ENCODE results near the gene NPVF.

The NPVF gene

DNA sequence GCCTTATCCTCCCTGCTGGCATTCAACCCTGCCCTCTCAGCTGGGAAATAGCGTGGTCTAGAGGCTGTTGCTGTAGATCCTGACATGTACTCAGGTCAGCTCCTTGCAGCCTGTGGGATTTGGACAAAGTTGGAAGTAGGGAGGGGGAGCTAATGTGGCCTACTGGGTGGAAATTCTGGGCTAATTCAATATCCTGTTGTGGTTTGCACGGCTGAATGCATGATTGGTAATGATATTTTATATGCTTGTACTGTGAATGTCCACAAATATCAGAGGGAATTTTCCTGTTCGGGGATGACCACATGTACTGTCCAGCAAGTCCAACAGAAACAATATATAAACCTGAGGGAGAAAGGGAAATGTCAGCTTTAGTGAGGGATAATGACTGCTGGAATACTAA lies 22.1 kb upstream of the NPVF start:
- Histone ChIP-seq H3K27ac (ENCODE audit: low read length) (no peak overlapping the region), H3K36me3 (ENCODE audit: control insufficient read depth in 1 of 2, insufficient read depth in 2 of 2, low read length in 2 of 2) (no peaks in the 10 kb centered on the region), H3K4me1 (ENCODE audit: control insufficient read depth in 1 of 2, insufficient read depth in 2 of 2, low read length in 2 of 2) (no peaks in the 10 kb centered on the region), H3K27me3 (ENCODE audit: low read depth, low read length) (no peaks in the 10 kb centered on the region), H3K4me3 (ENCODE audit: low read depth in 1 of 2, low read length in 2 of 2) (no peak overlapping the region), H3K9me3 (ENCODE audit: control insufficient read depth in 1 of 2, low read length in 2 of 2) (no peaks in the 10 kb centered on the region)

DNA sequence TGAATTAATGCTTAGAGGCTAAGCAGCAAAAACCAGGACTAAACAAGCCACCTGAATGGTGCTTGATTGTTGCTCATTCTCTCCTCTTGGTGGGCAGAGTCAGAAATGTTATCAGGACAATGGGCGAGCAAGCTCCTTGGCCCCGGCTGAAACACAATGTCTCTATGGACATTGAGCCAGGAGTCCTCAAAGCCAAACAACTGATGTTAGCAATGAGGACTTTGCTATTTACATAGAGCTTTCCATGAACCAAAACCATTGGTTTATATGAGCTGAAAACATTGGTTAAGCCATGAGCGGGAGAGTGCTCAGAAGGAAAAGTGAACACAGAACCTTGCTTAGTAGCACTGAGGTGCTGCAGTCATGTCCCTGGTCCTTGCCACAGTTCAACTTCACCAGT lies 21.5 kb upstream of the NPVF start:
- H3K4me3 ChIP-seq (ENCODE audit: low read depth in 1 of 2, low read length in 2 of 2): no peak overlapping the region
- no peaks in the 10 kb centered on the region for H3K4me1 ChIP-seq (ENCODE audit: control insufficient read depth in 1 of 2, insufficient read depth in 2 of 2, low read length in 2 of 2)
- H3K36me3 ChIP-seq (ENCODE audit: control insufficient read depth in 1 of 2, insufficient read depth in 2 of 2, low read length in 2 of 2): no peaks in the 10 kb centered on the region
- no peaks in the 10 kb centered on the region for H3K27me3 ChIP-seq (ENCODE audit: low read depth, low read length)
- no peak overlapping the region for H3K27ac ChIP-seq (ENCODE audit: low read length)
- H3K9me3 ChIP-seq (ENCODE audit: control insufficient read depth in 1 of 2, low read length in 2 of 2): no peaks in the 10 kb centered on the region

DNA sequence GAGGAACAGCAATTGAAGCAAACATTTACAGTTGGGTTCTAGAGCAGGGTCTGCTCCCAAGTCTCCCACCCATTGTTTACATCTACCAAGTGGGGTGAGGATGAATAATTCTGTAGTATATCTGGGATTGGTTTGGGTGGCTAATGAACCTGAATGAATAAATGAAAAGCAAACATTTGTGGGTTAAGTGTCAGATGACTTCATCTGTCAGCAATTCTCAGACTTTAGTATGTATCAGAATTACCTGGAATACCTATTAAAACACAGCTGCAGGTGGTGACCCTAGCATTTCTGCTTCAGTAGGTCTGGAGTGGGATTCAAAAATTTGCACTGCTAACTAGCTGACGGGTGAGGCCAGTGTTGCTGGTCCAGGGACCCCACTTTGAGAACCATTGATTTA lies 18.0 kb upstream of the NPVF start:
- H3K27me3 ChIP-seq (ENCODE audit: low read depth, low read length): no peaks in the 10 kb centered on the region
- no peaks in the 10 kb centered on the region for H3K36me3 ChIP-seq (ENCODE audit: control insufficient read depth in 1 of 2, insufficient read depth in 2 of 2, low read length in 2 of 2)
- H3K4me1 ChIP-seq (ENCODE audit: control insufficient read depth in 1 of 2, insufficient read depth in 2 of 2, low read length in 2 of 2): no peaks in the 10 kb centered on the region
- no peaks in the 10 kb centered on the region for H3K9me3 ChIP-seq (ENCODE audit: control insufficient read depth in 1 of 2, low read length in 2 of 2)
- H3K4me3 ChIP-seq (ENCODE audit: low read depth in 1 of 2, low read length in 2 of 2): no peak overlapping the region
- H3K27ac ChIP-seq (ENCODE audit: low read length): no peak overlapping the region

- no peak overlapping the region for H3K4me3 ChIP-seq (ENCODE audit: low read depth in 1 of 2, low read length in 2 of 2)
Observed at GRCh38 chr7:25244254-25245033, 16.2 kb upstream of the NPVF start.

GRCh38 chr7:25242678-25243077 lies 14.4 kb upstream of the NPVF start:
- H3K27ac ChIP-seq (ENCODE audit: low read length): no peak overlapping the region
- no peak overlapping the region for H3K4me3 ChIP-seq (ENCODE audit: low read depth in 1 of 2, low read length in 2 of 2)
- H3K36me3 ChIP-seq (ENCODE audit: control insufficient read depth in 1 of 2, insufficient read depth in 2 of 2, low read length in 2 of 2): no peaks in the 10 kb centered on the region
- H3K9me3 ChIP-seq (ENCODE audit: control insufficient read depth in 1 of 2, low read length in 2 of 2): no peaks in the 10 kb centered on the region
- no peaks in the 10 kb centered on the region for H3K4me1 ChIP-seq (ENCODE audit: control insufficient read depth in 1 of 2, insufficient read depth in 2 of 2, low read length in 2 of 2)
- H3K27me3 ChIP-seq (ENCODE audit: low read depth, low read length): no peaks in the 10 kb centered on the region

More at GRCh38 chr7:25244254-25245033, 16.2 kb upstream of the NPVF start:
- H3K4me1 ChIP-seq (ENCODE audit: control insufficient read depth in 1 of 2, insufficient read depth in 2 of 2, low read length in 2 of 2): no peaks in the 10 kb centered on the region
- H3K27me3 ChIP-seq (ENCODE audit: low read depth, low read length): no peaks in the 10 kb centered on the region
- H3K9me3 ChIP-seq (ENCODE audit: control insufficient read depth in 1 of 2, low read length in 2 of 2): no peaks in the 10 kb centered on the region
- H3K36me3 ChIP-seq (ENCODE audit: control insufficient read depth in 1 of 2, insufficient read depth in 2 of 2, low read length in 2 of 2): no peaks in the 10 kb centered on the region
- H3K27ac ChIP-seq (ENCODE audit: low read length): no peak overlapping the region

DNA sequence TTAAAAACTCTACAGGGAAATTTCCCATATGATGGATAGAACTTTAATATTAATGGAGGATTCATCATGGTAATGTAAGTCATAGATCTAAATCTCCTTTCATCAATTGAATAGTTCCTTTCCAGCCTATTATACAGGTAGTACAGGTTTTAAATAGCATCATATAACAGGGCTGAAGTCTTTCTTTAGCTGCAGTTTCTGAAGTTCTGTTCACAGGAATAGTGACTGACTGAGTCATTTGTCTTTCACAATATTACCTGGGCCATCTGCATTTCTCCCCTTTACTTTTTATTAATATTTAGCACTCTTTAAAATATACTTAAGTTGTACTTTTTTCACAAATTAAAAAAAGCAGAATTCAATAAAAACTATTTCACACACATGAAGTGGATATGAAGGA lies 12.6 kb upstream of the NPVF start:
- no peaks in the 10 kb centered on the region for H3K4me1 ChIP-seq (ENCODE audit: control insufficient read depth in 1 of 2, insufficient read depth in 2 of 2, low read length in 2 of 2)
- no peaks in the 10 kb centered on the region for H3K9me3 ChIP-seq (ENCODE audit: control insufficient read depth in 1 of 2, low read length in 2 of 2)
- H3K27me3 ChIP-seq (ENCODE audit: low read depth, low read length): no peaks in the 10 kb centered on the region
- no peak overlapping the region for H3K27ac ChIP-seq (ENCODE audit: low read length)
- H3K4me3 ChIP-seq (ENCODE audit: low read depth in 1 of 2, low read length in 2 of 2): no peak overlapping the region
- no peaks in the 10 kb centered on the region for H3K36me3 ChIP-seq (ENCODE audit: control insufficient read depth in 1 of 2, insufficient read depth in 2 of 2, low read length in 2 of 2)

GRCh38 chr7:25240340-25240739 lies 12.1 kb upstream of the NPVF start:
- Histone ChIP-seq H3K27ac (ENCODE audit: low read length) (no peak overlapping the region), H3K4me1 (ENCODE audit: control insufficient read depth in 1 of 2, insufficient read depth in 2 of 2, low read length in 2 of 2) (no peaks in the 10 kb centered on the region), H3K27me3 (ENCODE audit: low read depth, low read length) (no peaks in the 10 kb centered on the region), H3K9me3 (ENCODE audit: control insufficient read depth in 1 of 2, low read length in 2 of 2) (no peaks in the 10 kb centered on the region), H3K4me3 (ENCODE audit: low read depth in 1 of 2, low read length in 2 of 2) (no peak overlapping the region), H3K36me3 (ENCODE audit: control insufficient read depth in 1 of 2, insufficient read depth in 2 of 2, low read length in 2 of 2) (no peaks in the 10 kb centered on the region)

DNA sequence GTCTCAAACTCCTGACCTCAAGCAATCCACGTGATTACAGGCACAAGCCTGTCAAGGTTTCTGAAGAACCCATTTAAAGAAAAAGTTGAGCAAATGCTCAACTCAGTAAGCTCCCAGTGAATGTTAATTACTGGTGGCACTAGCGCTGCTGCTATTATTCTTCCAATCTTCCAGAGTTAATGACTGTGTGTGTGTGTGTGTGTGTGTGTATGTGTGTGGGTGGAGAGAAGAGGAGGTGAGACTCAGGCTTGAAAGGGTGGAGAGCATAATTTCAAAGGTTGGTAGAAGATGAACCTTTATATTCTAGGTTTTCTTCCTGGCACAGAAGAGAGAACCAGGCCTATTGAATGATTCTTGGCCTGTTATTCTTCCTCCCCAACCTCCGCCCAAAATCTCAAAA lies 11.6 kb upstream of the NPVF start:
- Histone ChIP-seq H3K27me3 (ENCODE audit: low read depth, low read length) (no peaks in the 10 kb centered on the region), H3K27ac (ENCODE audit: low read length) (no peak overlapping the region), H3K9me3 (ENCODE audit: control insufficient read depth in 1 of 2, low read length in 2 of 2) (no peaks in the 10 kb centered on the region), H3K4me3 (ENCODE audit: low read depth in 1 of 2, low read length in 2 of 2) (no peak overlapping the region), H3K4me1 (ENCODE audit: control insufficient read depth in 1 of 2, insufficient read depth in 2 of 2, low read length in 2 of 2) (no peaks in the 10 kb centered on the region), H3K36me3 (ENCODE audit: control insufficient read depth in 1 of 2, insufficient read depth in 2 of 2, low read length in 2 of 2) (no peaks in the 10 kb centered on the region)

DNA sequence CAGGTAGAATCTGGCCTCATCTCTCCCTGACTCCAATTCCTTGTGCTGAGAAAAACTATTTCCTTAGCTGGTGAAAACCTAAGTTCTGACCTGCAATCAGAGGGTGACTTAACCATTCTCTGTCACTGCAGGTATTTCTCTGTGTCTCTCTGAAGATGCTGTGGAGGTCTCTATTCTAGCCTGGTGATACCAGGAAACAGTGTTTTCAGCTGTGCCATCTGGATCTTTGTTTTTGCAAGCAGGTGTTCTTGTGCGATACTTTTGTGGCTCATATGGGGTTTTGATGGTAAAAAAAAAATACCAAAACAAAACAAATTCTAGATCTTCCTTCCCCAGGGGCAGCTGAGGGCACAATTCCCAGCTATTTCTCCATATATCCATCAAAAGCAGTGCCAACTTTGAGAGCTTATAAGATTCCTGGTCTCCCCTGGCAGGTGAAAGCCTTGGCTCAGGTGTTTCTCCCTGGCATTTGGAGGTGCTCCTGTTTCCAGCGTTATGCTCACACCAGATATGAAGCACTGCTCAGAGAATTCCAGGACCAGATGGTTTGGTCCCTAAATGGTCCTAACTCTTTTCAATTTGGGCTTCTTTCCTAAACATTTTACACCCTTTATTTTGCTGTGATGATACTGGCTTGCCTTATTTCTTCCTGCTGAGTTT lies 9.9 kb upstream of the NPVF start:
- no peaks in the 10 kb centered on the region for H3K4me1 ChIP-seq (ENCODE audit: control insufficient read depth in 1 of 2, insufficient read depth in 2 of 2, low read length in 2 of 2)
- no peak overlapping the region for H3K4me3 ChIP-seq (ENCODE audit: low read depth in 1 of 2, low read length in 2 of 2)
- H3K27ac ChIP-seq (ENCODE audit: low read length): no peak overlapping the region
- no peaks in the 10 kb centered on the region for H3K9me3 ChIP-seq (ENCODE audit: control insufficient read depth in 1 of 2, low read length in 2 of 2)
- no peaks in the 10 kb centered on the region for H3K27me3 ChIP-seq (ENCODE audit: low read depth, low read length)
- no peaks in the 10 kb centered on the region for H3K36me3 ChIP-seq (ENCODE audit: control insufficient read depth in 1 of 2, insufficient read depth in 2 of 2, low read length in 2 of 2)

- Histone ChIP-seq H3K36me3 (ENCODE audit: control insufficient read depth in 1 of 2, insufficient read depth in 2 of 2, low read length in 2 of 2) (no peaks in the 10 kb centered on the region), H3K9me3 (ENCODE audit: control insufficient read depth in 1 of 2, low read length in 2 of 2) (peaks cover 0 to 4% of the 10 kb centered on the region in 2 donors), H3K27ac (ENCODE audit: low read length) (no peak overlapping the region), H3K4me1 (ENCODE audit: control insufficient read depth in 1 of 2, insufficient read depth in 2 of 2, low read length in 2 of 2) (no peaks in the 10 kb centered on the region), H3K27me3 (ENCODE audit: low read depth, low read length) (no peaks in the 10 kb centered on the region), H3K4me3 (ENCODE audit: low read depth in 1 of 2, low read length in 2 of 2) (no peak overlapping the region)
Observed at GRCh38 chr7:25235471-25235870, 7.2 kb upstream of the NPVF start.

- H3K27me3 ChIP-seq (ENCODE audit: low read depth, low read length): no peaks in the 10 kb centered on the region
- peaks cover 0 to 4% of the 10 kb centered on the region in 2 donors for H3K9me3 ChIP-seq (ENCODE audit: control insufficient read depth in 1 of 2, low read length in 2 of 2)
- no peaks in the 10 kb centered on the region for H3K36me3 ChIP-seq (ENCODE audit: control insufficient read depth in 1 of 2, insufficient read depth in 2 of 2, low read length in 2 of 2)
- H3K27ac ChIP-seq (ENCODE audit: low read length): no peak overlapping the region
- H3K4me1 ChIP-seq (ENCODE audit: control insufficient read depth in 1 of 2, insufficient read depth in 2 of 2, low read length in 2 of 2): no peaks in the 10 kb centered on the region
- no peak overlapping the region for H3K4me3 ChIP-seq (ENCODE audit: low read depth in 1 of 2, low read length in 2 of 2)
Observed at GRCh38 chr7:25234336-25234735, 6.0 kb upstream of the NPVF start.

DNA sequence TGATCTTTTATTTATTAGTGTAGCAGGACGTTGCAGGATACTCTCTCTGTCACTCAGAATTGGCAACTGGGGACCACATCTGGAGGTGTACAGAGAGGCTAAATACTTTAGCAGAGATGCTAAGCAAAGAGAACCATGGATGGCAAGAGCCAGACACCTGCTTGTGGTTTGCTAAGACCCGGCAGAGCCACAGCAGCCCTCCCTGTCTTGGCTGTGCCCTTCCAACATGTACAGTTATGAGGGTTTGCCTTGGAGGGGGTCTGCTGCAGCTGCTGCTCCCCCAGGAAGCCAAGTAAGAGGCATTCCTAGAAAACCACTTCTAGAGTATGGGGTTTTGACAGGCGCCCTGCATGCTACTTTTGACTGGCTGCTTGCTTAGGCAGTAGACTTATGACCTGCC lies 5.1 kb downstream of the NPVF start:
- H3K27ac ChIP-seq (ENCODE audit: low read length): no peak overlapping the region
- no peaks in the 10 kb centered on the region for H3K4me1 ChIP-seq (ENCODE audit: control insufficient read depth in 1 of 2, insufficient read depth in 2 of 2, low read length in 2 of 2)
- H3K36me3 ChIP-seq (ENCODE audit: control insufficient read depth in 1 of 2, insufficient read depth in 2 of 2, low read length in 2 of 2): no peaks in the 10 kb centered on the region
- H3K27me3 ChIP-seq (ENCODE audit: low read depth, low read length): no peaks in the 10 kb centered on the region
- no peaks in the 10 kb centered on the region for H3K9me3 ChIP-seq (ENCODE audit: control insufficient read depth in 1 of 2, low read length in 2 of 2)
- no peak overlapping the region for H3K4me3 ChIP-seq (ENCODE audit: low read depth in 1 of 2, low read length in 2 of 2)
